NCI-H1417 treated with DMSO at 0.1 percent for 48 hours (cell line): ENCODE results near the gene RBM27.
A peak's percentile ranks its signal among the peaks of the same experiment; 100 is the strongest.
"Not testable (repeated sequence)": the region's sequence is repeated elsewhere in the genome, so short reads cannot be mapped to it uniquely, and the experiment has no call there.

Experiments used
- DNase-seq: peaks from one replicate; lab custom pipeline; 2025; lab: John Stamatoyannopoulos, UW

Gene RBM27

GRCh38 chr5:146205499-146206202, 2.2 kb downstream of the RBM27 start:
- DNase-seq, result no peak

GRCh38 chr5:146206257-146206656, 2.9 kb downstream of the RBM27 start:
- DNase-seq, result no peak

GRCh38 chr5:146208916-146209522, 5.6 kb downstream of the RBM27 start:
- no peak for DNase-seq

- DNase-seq, result no peak
Observed at GRCh38 chr5:146209714-146210113, 6.3 kb downstream of the RBM27 start.

GRCh38 chr5:146210810-146211209, 7.4 kb downstream of the RBM27 start:
- DNase-seq, result not testable (repeated sequence)

- peak; percentile 0 for DNase-seq
Observed at GRCh38 chr5:146213210-146213826, 9.9 kb downstream of the RBM27 start.

- DNase-seq, result not testable (repeated sequence)
Observed at GRCh38 chr5:146214881-146215280, 11.5 kb downstream of the RBM27 start.

- DNase-seq, result no peak
Observed at GRCh38 chr5:146218168-146218567, 14.8 kb downstream of the RBM27 start.

- DNase-seq, result no peak
Observed at GRCh38 chr5:146219243-146219642, 15.8 kb downstream of the RBM27 start.

GRCh38 chr5:146221234-146221633, 17.8 kb downstream of the RBM27 start:
- DNase-seq, result no peak

- DNase-seq, result no peak
Observed at GRCh38 chr5:146222005-146222404, 18.6 kb downstream of the RBM27 start.

- DNase-seq, result no peak
Observed at GRCh38 chr5:146223179-146223578, 19.8 kb downstream of the RBM27 start.

GRCh38 chr5:146229222-146229621, 25.8 kb downstream of the RBM27 start:
- no peak for DNase-seq

GRCh38 chr5:146232223-146232622, 28.8 kb downstream of the RBM27 start:
- no peak for DNase-seq

- no peak for DNase-seq
Observed at GRCh38 chr5:146233441-146233840, 30.0 kb downstream of the RBM27 start.

- no peak for DNase-seq
Observed at GRCh38 chr5:146238973-146239372, 35.6 kb downstream of the RBM27 start.

GRCh38 chr5:146240951-146241350, 37.5 kb downstream of the RBM27 start:
- DNase-seq, result no peak

- no peak for DNase-seq
Observed at GRCh38 chr5:146243247-146243646, 39.8 kb downstream of the RBM27 start.

- DNase-seq, result no peak
Observed at GRCh38 chr5:146248561-146248960, 45.2 kb downstream of the RBM27 start.

GRCh38 chr5:146249801-146250200, 46.4 kb downstream of the RBM27 start:
- no peak for DNase-seq
